ENCODE data around the gene CRCP.

GRCh38 chr7:66182920-66183319 lies 68.3 kb downstream of the CRCP start:
- TF ChIP-seq CTCF (IDR thresholded peaks at IDR 0.05) (no peak), POLR2A (IDR thresholded peaks at IDR 0.05) (no peak)

Data from testis (tissue), 2 donors.